ENCODE measurements around the gene TMEM170A. TPM values are rescaled to one million over a fixed set of nuclear protein-coding genes. Genes with fewer than 3 reads are reported as not detected.

TMEM170A gene
- total and polyA plus RNA-seq, 10 of the 15 experiments (the other 5 are each of a cell fraction or from before 2014, with no cell fraction given): 7.3 to 28.2 (median 20.9) TPM

DNA sequence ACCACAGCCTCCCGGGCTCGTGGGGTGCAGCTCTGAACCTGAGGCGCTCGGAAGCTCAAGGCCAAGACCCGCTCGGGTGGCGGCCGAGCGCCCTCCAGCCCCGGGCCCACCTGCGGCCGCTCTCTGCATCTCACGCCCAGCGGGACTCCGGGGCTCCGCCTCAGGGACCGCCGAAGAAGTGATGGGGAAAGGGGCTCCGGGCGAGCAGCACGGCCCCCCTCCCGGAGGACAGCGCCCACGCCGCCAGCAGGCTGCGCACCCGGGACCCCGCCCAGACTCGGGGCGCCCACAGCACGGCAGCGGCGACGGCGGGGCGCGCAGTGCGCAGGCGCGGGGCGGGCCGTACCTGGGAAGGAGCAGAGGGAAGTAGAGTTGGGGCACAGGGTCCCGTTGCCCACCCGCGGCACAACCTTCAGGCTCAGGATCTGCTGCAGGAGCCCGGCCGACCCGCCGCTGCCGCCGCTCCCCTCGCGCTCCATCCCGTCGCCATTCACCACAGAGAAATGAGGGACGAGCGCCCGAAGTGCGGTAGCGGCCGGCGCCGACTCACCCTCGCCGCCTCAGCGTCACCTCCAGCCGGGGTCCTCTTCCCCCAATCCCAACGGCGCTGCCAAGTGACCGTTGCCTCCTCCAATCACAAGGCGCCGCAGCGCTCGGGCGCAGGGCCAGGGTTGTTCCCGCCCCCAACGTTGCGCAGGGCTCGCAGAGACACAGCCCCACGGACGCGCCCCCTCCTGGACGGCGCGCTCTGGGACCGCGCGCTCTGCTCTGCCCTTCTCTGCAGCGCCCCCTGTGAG is at the start of gene TMEM170A (continued):
- TF ChIP-seq, protein P1, sequence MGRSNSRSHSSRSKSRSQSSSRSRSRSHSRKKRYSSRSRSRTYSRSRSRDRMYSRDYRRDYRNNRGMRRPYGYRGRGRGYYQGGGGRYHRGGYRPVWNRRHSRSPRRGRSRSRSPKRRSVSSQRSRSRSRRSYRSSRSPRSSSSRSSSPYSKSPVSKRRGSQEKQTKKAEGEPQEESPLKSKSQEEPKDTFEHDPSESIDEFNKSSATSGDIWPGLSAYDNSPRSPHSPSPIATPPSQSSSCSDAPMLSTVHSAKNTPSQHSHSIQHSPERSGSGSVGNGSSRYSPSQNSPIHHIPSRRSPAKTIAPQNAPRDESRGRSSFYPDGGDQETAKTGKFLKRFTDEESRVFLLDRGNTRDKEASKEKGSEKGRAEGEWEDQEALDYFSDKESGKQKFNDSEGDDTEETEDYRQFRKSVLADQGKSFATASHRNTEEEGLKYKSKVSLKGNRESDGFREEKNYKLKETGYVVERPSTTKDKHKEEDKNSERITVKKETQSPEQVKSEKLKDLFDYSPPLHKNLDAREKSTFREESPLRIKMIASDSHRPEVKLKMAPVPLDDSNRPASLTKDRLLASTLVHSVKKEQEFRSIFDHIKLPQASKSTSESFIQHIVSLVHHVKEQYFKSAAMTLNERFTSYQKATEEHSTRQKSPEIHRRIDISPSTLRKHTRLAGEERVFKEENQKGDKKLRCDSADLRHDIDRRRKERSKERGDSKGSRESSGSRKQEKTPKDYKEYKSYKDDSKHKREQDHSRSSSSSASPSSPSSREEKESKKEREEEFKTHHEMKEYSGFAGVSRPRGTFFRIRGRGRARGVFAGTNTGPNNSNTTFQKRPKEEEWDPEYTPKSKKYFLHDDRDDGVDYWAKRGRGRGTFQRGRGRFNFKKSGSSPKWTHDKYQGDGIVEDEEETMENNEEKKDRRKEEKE (IDR thresholded peaks at IDR 0.05): peak; percentile 75
- peak; percentile 92 for TF ChIP-seq POLR2AphosphoS2 (IDR thresholded peaks at IDR 0.05; ENCODE audit: low read depth, low read length)
- TF ChIP-seq, protein P2, sequence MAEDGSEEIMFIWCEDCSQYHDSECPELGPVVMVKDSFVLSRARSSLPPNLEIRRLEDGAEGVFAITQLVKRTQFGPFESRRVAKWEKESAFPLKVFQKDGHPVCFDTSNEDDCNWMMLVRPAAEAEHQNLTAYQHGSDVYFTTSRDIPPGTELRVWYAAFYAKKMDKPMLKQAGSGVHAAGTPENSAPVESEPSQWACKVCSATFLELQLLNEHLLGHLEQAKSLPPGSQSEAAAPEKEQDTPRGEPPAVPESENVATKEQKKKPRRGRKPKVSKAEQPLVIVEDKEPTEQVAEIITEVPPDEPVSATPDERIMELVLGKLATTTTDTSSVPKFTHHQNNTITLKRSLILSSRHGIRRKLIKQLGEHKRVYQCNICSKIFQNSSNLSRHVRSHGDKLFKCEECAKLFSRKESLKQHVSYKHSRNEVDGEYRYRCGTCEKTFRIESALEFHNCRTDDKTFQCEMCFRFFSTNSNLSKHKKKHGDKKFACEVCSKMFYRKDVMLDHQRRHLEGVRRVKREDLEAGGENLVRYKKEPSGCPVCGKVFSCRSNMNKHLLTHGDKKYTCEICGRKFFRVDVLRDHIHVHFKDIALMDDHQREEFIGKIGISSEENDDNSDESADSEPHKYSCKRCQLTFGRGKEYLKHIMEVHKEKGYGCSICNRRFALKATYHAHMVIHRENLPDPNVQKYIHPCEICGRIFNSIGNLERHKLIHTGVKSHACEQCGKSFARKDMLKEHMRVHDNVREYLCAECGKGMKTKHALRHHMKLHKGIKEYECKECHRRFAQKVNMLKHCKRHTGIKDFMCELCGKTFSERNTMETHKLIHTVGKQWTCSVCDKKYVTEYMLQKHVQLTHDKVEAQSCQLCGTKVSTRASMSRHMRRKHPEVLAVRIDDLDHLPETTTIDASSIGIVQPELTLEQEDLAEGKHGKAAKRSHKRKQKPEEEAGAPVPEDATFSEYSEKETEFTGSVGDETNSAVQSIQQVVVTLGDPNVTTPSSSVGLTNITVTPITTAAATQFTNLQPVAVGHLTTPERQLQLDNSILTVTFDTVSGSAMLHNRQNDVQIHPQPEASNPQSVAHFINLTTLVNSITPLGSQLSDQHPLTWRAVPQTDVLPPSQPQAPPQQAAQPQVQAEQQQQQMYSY (CRISPR knock-in tag; IDR thresholded peaks at IDR 0.05): no peak
- no peak for TF ChIP-seq KAT2A (conservative IDR thresholded peaks at IDR 0.05; ENCODE audit: control insufficient read depth, low read depth, low read length)
- TF ChIP-seq FOXM1 (IDR thresholded peaks at IDR 0.05; ENCODE audit: low read depth, low read length): no peak
- TF ChIP-seq IKZF2 (IDR thresholded peaks at IDR 0.05): no peak; a peak in 2 of 4 replicates
- TF ChIP-seq RB1 (IDR thresholded peaks at IDR 0.05; ENCODE audit: borderline replicate concordance): peak; percentile 96; the same call in 1 of the 2 replicates
- TF ChIP-seq, protein P3, sequence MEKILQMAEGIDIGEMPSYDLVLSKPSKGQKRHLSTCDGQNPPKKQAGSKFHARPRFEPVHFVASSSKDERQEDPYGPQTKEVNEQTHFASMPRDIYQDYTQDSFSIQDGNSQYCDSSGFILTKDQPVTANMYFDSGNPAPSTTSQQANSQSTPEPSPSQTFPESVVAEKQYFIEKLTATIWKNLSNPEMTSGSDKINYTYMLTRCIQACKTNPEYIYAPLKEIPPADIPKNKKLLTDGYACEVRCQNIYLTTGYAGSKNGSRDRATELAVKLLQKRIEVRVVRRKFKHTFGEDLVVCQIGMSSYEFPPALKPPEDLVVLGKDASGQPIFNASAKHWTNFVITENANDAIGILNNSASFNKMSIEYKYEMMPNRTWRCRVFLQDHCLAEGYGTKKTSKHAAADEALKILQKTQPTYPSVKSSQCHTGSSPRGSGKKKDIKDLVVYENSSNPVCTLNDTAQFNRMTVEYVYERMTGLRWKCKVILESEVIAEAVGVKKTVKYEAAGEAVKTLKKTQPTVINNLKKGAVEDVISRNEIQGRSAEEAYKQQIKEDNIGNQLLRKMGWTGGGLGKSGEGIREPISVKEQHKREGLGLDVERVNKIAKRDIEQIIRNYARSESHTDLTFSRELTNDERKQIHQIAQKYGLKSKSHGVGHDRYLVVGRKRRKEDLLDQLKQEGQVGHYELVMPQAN (conservative IDR thresholded peaks at IDR 0.05): peak; percentile 87
- no peak for TF ChIP-seq BRCA1 (IDR thresholded peaks at IDR 0.05; ENCODE audit: low read depth, low read length)
